H9 (cell line): ENCODE results near the gene CHMP1A. TPM values are rescaled to one million over a fixed set of nuclear protein-coding genes. Genes with fewer than 3 reads are reported as not detected.

Experiments used
- DNase-seq: peaks from one replicate; pipeline ENCODE4 v3.0.0-alpha.2; 2017
- H2AFZ ChIP-seq: one replicate; pipeline ENCODE4 v1.6.1; 2013; ENCODE audit warnings: mild to moderate bottlenecking, low read length, control low read depth, moderate library complexity
- H2AK5ac ChIP-seq: 2 replicates; pipeline ENCODE4 v1.6.1; 2013; ENCODE audit warnings: low read length, control low read depth, mixed read lengths; ENCODE audit not compliant: insufficient read length
- H2BK120ac ChIP-seq: one replicate; pipeline ENCODE4 v1.6.1; 2013; ENCODE audit warnings: low read depth, mild to moderate bottlenecking, low read length, control low read depth, inconsistent platforms; ENCODE audit not compliant: poor library complexity, severe bottlenecking
- H2BK12ac ChIP-seq: 2 replicates; pipeline ENCODE4 v1.6.1; 2013; ENCODE audit warnings: low read length, control low read depth, mixed read lengths, low read depth; ENCODE audit not compliant: insufficient read length
- H2BK15ac ChIP-seq: 2 replicates; pipeline ENCODE4 v1.6.1; 2013; ENCODE audit warnings: low read depth, low read length, control low read depth
- H2BK20ac ChIP-seq: one replicate; pipeline ENCODE4 v1.6.1; 2013; ENCODE audit warnings: low read depth, mild to moderate bottlenecking, low read length, control low read depth, inconsistent platforms; ENCODE audit not compliant: poor library complexity, severe bottlenecking
- H2BK5ac ChIP-seq: 2 replicates; pipeline ENCODE4 v1.6.1; 2013; ENCODE audit warnings: low read length, control low read depth, mixed read lengths; ENCODE audit not compliant: insufficient read length
- H3K14ac ChIP-seq: 2 replicates; pipeline ENCODE4 v1.6.1; 2013; ENCODE audit warnings: low read length, control low read depth; ENCODE audit not compliant: insufficient read depth
- H3K18ac ChIP-seq: 2 replicates; pipeline ENCODE4 v1.6.1; 2013; ENCODE audit warnings: low read depth, mild to moderate bottlenecking, mixed read lengths, low read length, control low read depth; ENCODE audit not compliant: insufficient read length
- H3K23ac ChIP-seq: 2 replicates; pipeline ENCODE4 v1.6.1; 2013; ENCODE audit warnings: low read length, control low read depth, mixed read lengths, low read depth; ENCODE audit not compliant: insufficient read length
- H3K23me2 ChIP-seq: 2 replicates; pipeline ENCODE4 v1.6.1; 2013; ENCODE audit warnings: low read depth, mild to moderate bottlenecking, mixed read lengths, low read length, control low read depth; ENCODE audit not compliant: insufficient read length, poor library complexity, severe bottlenecking
- H3K27ac ChIP-seq: 2 replicates; pipeline ENCODE4 v1.5.1; 2013; ENCODE audit warnings: low read length, control low read depth, mixed read lengths, low read depth; ENCODE audit not compliant: insufficient read length
- H3K27me3 ChIP-seq: 2 replicates; pipeline ENCODE4 v1.6.1; 2013; ENCODE audit warnings: low read length, control low read depth, inconsistent platforms; ENCODE audit not compliant: insufficient read depth
- H3K4ac ChIP-seq: 2 replicates; pipeline ENCODE4 v1.6.1; 2013; ENCODE audit warnings: low read depth, mild to moderate bottlenecking, control low read depth, inconsistent platforms, low read length, moderate library complexity
- H3K4me1 ChIP-seq: 2 replicates; pipeline ENCODE4 v1.6.1; 2013; ENCODE audit warnings: low read length, control low read depth, inconsistent platforms; ENCODE audit not compliant: insufficient read depth
- H3K4me2 ChIP-seq: 2 replicates; pipeline ENCODE4 v1.6.1; 2013; ENCODE audit warnings: low read length, control low read depth, mixed read lengths; ENCODE audit not compliant: insufficient read length, insufficient read depth
- H3K56ac ChIP-seq: 2 replicates; pipeline ENCODE4 v1.6.1; 2013; ENCODE audit warnings: low read depth, mild to moderate bottlenecking, mixed read lengths, low read length, control low read depth; ENCODE audit not compliant: insufficient read length
- H3K79me1 ChIP-seq: 2 replicates; pipeline ENCODE4 v1.6.1; 2013; ENCODE audit warnings: low read depth, mild to moderate bottlenecking, moderate library complexity, low read length, control low read depth, inconsistent platforms; ENCODE audit not compliant: insufficient read depth, poor library complexity, severe bottlenecking
- H3K79me2 ChIP-seq: 2 replicates; pipeline ENCODE4 v1.6.1; 2013; ENCODE audit warnings: low read length, control low read depth, inconsistent platforms; ENCODE audit not compliant: insufficient read depth
- H3K9ac ChIP-seq: 2 replicates; pipeline ENCODE4 v1.6.1; 2013; ENCODE audit warnings: low read length, control low read depth, mixed read lengths; ENCODE audit not compliant: insufficient read length; ENCODE audit errors: extremely low read depth
- H3K9me3 ChIP-seq: one replicate; pipeline ENCODE4 v1.6.1; 2013; ENCODE audit warnings: low read depth, low read length, inconsistent platforms; ENCODE audit not compliant: control insufficient read depth
- H3T11ph ChIP-seq: one replicate; pipeline ENCODE4 v1.6.1; 2013; ENCODE audit warnings: mild to moderate bottlenecking, low read length, control low read depth, inconsistent platforms
- H4K20me1 ChIP-seq: one replicate; pipeline ENCODE4 v1.6.1; 2013; ENCODE audit not compliant: control insufficient read depth, insufficient read length, insufficient read depth
- H4K5ac ChIP-seq: 2 replicates; pipeline ENCODE4 v1.6.1; 2013; ENCODE audit warnings: low read depth, mild to moderate bottlenecking, mixed read lengths, low read length, control low read depth; ENCODE audit not compliant: insufficient read length
- H4K8ac ChIP-seq: replicated peaks from 2 replicates; pipeline ENCODE4 v1.6.1; 2013; ENCODE audit warnings: low read length, control low read depth, mixed read lengths, low read depth; ENCODE audit not compliant: insufficient read length
- H4K91ac ChIP-seq: 2 replicates; pipeline ENCODE4 v1.6.1; 2013; ENCODE audit warnings: low read depth, mild to moderate bottlenecking, moderate library complexity, mixed read lengths, low read length, control low read depth; ENCODE audit not compliant: insufficient read length
- H3K27ac Mint-ChIP-seq, 3 experiments: 2 replicates in 2 of 3; 3 replicates in 1 of 3; pipeline ENCODE4 v1.8.0; 2020 to 2021; ENCODE audit warnings: mixed read lengths in 3 of 3, mild to moderate bottlenecking in 1 of 3, moderate library complexity in 1 of 3
- H3K27me3 Mint-ChIP-seq: 2 replicates; pipeline ENCODE4 v1.8.0; 2021; ENCODE audit warnings: low read depth, mild to moderate bottlenecking, moderate library complexity, mixed read lengths
- H3K36me3 Mint-ChIP-seq, 3 experiments: 2 replicates in 2 of 3; 3 replicates in 1 of 3; pipeline ENCODE4 v1.8.0; 2020 to 2021; ENCODE audit warnings: low read depth in 3 of 3, mixed read lengths in 3 of 3; ENCODE audit not compliant: insufficient read depth in 1 of 3
- H3K4me1 Mint-ChIP-seq, 2 experiments: 2 replicates each; pipeline ENCODE4 v1.8.0; 2020; ENCODE audit warnings: mixed read lengths in 2 of 2
- H3K4me3 Mint-ChIP-seq, 2 experiments: 2 replicates in 1 of 2; 3 replicates in 1 of 2; pipeline ENCODE4 v1.8.0; 2020 to 2021; ENCODE audit warnings: mild to moderate bottlenecking in 2 of 2, mixed read lengths in 2 of 2, moderate library complexity in 1 of 2
- H3K9me3 Mint-ChIP-seq, 2 experiments: 2 replicates in 1 of 2; 3 replicates in 1 of 2; pipeline ENCODE4 v1.8.0; 2020; ENCODE audit warnings: mild to moderate bottlenecking in 2 of 2, mixed read lengths in 2 of 2, moderate library complexity in 1 of 2
- CTCF ChIP-seq: fragments of 200-600 bp; sonication (generic); conservative IDR thresholded peaks from 3 replicates; pipeline ENCODE4 v1.8.0; 2021; ENCODE audit warnings: antibody characterized with exemption, mild to moderate bottlenecking
- WGBS: extraction: QIAGEN DNeasy Blood & Tissue Kit; methylation state at CpG from one replicate; pipeline ENCODE4 v1.1.7; 2013; ENCODE audit warnings: missing lambda C conversion rate, low lambda C conversion rate, mixed read lengths; ENCODE audit not compliant: insufficient read length; ENCODE audit errors: extremely low coverage; 5-methylcytosine and 5-hydroxymethylcytosine counted together
- total RNA-seq: library from RNA; stranded (reverse); gene quantifications from 2 replicates; pipeline ENCODE4 v1.2.1, GENCODE V29; 2021

Gene CHMP1A
- total RNA-seq, 1 experiment from 2014 or later: 89.6 TPM

GRCh38 chr16:89685916-89686315 lies 28.4 kb upstream of the CHMP1A start:
- Histone ChIP-seq H2BK120ac (no peak overlapping the region), H3K79me1 (no peaks in the 10 kb centered on the region), H3K14ac (no peak overlapping the region), H2BK20ac (no peak overlapping the region), H2BK5ac (no peak overlapping the region), H4K5ac (no peak overlapping the region), H3T11ph (no peak overlapping the region), H2AFZ (no peak overlapping the region), H3K18ac (no peak overlapping the region), H3K4me2 (no peak overlapping the region), H4K8ac (no peak overlapping the region), H2BK12ac (no peak overlapping the region), H4K20me1 (no peaks in the 10 kb centered on the region), H3K4ac (no peak overlapping the region), H3K27me3 (no peaks in the 10 kb centered on the region), H3K23me2 (peaks cover 8% of the 10 kb centered on the region), H3K56ac (no peak overlapping the region), H3K79me2 (no peaks in the 10 kb centered on the region), H3K27ac (no peak overlapping the region), H3K23ac (no peak overlapping the region), H3K9me3 (peaks cover 27% of the 10 kb centered on the region), H4K91ac (no peak overlapping the region), H3K9ac (no peak overlapping the region), H2BK15ac (no peak overlapping the region), H3K4me1 (no peaks in the 10 kb centered on the region), H2AK5ac (no peak overlapping the region)
- H3K9me3 Mint-ChIP-seq: peaks cover 46 to 50% of the 10 kb centered on the region in 2 experiments
- DNase-seq: no peak
- peaks cover 6 to 7% of the 10 kb centered on the region in 2 experiments for H3K4me1 Mint-ChIP-seq
- H3K27ac Mint-ChIP-seq: no peak overlapping the region
- H3K36me3 Mint-ChIP-seq: peaks cover 63 to 78% (median 64%) of the 10 kb centered on the region in 3 experiments
- TF ChIP-seq CTCF: no peak
- H3K27me3 Mint-ChIP-seq: peaks cover 3% of the 10 kb centered on the region
- H3K4me3 Mint-ChIP-seq: peak overlapping the region in 1 of 2 experiments; percentile 62; a peak in 3 of 5 replicates
- no CpG with 5 or more reads among the region's 1 CpG for WGBS
